CD8-positive, alpha-beta memory T cell (primary cell): ENCODE measurements around the gene GABRA6. TPM values are rescaled to one million over a fixed set of nuclear protein-coding genes. Genes with fewer than 3 reads are reported as not detected.
A peak's percentile ranks its signal among the peaks of the same experiment; 100 is the strongest.

Experiments
- CTCF ChIA-PET: fragments of 350-600 bp; sonication (Branson Sonifier 250); formaldehyde crosslinking; loops from one replicate; lab custom pipeline; 2021; ENCODE audit warnings: antibody characterized with exemption; lab: Charles Lee
- POLR2A ChIA-PET: fragments of 350-600 bp; sonication (Branson Sonifier 250); formaldehyde crosslinking; loops from one replicate; lab custom pipeline; 2021; ENCODE audit warnings: antibody characterized with exemption; lab: Charles Lee
- DNase-seq, 5 donors: peaks; one replicate each; pipeline versions ENCODE4 v3.0.0 to v3.0.0-alpha.2; 2020 to 2022; ENCODE audit warnings: mixed read lengths in 1 of 5
- H3K27ac ChIP-seq: one replicate; pipeline ENCODE4 v1.7.0; 2013; ENCODE audit warnings: low read depth, mild to moderate bottlenecking, low read length, moderate library complexity
- H3K27me3 ChIP-seq: 2 replicates; pipeline ENCODE4 v1.7.0; 2013; ENCODE audit warnings: low read length, mild to moderate bottlenecking; ENCODE audit not compliant: insufficient read depth, poor library complexity, severe bottlenecking
- H3K36me3 ChIP-seq: 2 replicates; pipeline ENCODE4 v1.7.0; 2013; ENCODE audit warnings: mild to moderate bottlenecking, low read length, moderate library complexity; ENCODE audit not compliant: insufficient read depth
- H3K4me1 ChIP-seq: 2 replicates; pipeline ENCODE4 v1.7.0; 2013; ENCODE audit warnings: mild to moderate bottlenecking, low read length, moderate library complexity; ENCODE audit not compliant: insufficient read depth
- H3K4me3 ChIP-seq: 2 replicates; pipeline ENCODE4 v1.7.0; 2013; ENCODE audit warnings: mild to moderate bottlenecking, low read length
- H3K9me3 ChIP-seq: 2 replicates; pipeline ENCODE4 v1.7.0; 2013; ENCODE audit warnings: mild to moderate bottlenecking, low read length
- H3K27ac Mint-ChIP-seq, 8 donors: one replicate each; pipeline ENCODE4 v1.8.0; 2020 to 2021; ENCODE audit warnings: mixed read lengths in 8 of 8, mild to moderate bottlenecking in 6 of 8, inconsistent platforms in 3 of 8, moderate library complexity in 3 of 8
- H3K27me3 Mint-ChIP-seq, 2 donors: one replicate each; pipeline ENCODE4 v1.8.0; 2020 to 2021; ENCODE audit warnings: mixed read lengths in 2 of 2, mild to moderate bottlenecking in 1 of 2, moderate library complexity in 1 of 2
- H3K36me3 Mint-ChIP-seq, 3 donors: one replicate each; pipeline ENCODE4 v1.8.0; 2020 to 2021; ENCODE audit warnings: mixed read lengths in 3 of 3, inconsistent platforms in 1 of 3, mild to moderate bottlenecking in 1 of 3
- H3K4me1 Mint-ChIP-seq, 3 donors: one replicate each; pipeline ENCODE4 v1.8.0; 2020 to 2021; ENCODE audit warnings: mixed read lengths in 3 of 3, inconsistent platforms in 1 of 3, mild to moderate bottlenecking in 1 of 3
- H3K4me3 Mint-ChIP-seq, 7 donors: one replicate each; pipeline ENCODE4 v1.8.0; 2020 to 2021; ENCODE audit warnings: mixed read lengths in 7 of 7, mild to moderate bottlenecking in 6 of 7, moderate library complexity in 4 of 7, inconsistent platforms in 2 of 7
- H3K9me3 Mint-ChIP-seq, 5 donors: one replicate each; pipeline ENCODE4 v1.8.0; 2020 to 2022; ENCODE audit warnings: mixed read lengths in 5 of 5, mild to moderate bottlenecking in 3 of 5, moderate library complexity in 2 of 5, inconsistent platforms in 1 of 5
- polyA plus RNA-seq: library from polyadenylated mRNA; unstranded; fragments of 300-500 nt; fragmentation: Illumina TruSeq; gene quantifications from one replicate; pipeline ENCODE4 v1.2.3, GENCODE V29; 2021
- total RNA-seq, 2 experiments: library from RNA; stranded (reverse); gene quantifications; one replicate each; pipeline ENCODE4 v1.2.3, GENCODE V29; 2021

Gene GABRA6
- total and polyA plus RNA-seq, 3 experiments from 2014 or later: not detected

DNA sequence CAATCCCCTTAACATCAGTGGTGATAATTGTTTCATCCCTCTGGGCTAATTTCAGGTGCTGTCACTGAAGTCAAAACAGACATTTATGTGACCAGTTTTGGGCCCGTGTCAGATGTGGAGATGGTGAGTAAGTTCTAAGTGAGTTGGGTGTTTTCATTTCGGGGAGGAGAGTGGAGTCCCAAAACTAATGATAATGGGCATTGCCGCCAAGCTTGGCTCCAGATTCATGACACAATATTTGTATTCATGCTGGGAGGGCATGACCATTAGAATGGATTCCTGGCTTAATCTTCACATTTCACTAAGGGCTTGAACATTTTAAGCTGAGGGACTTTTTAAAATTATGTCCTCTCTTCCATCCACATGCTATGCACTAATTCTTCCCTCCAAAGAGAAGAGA is 1.4 kb downstream of the GABRA6 start:
- no peaks in the 10 kb centered on the region for H3K4me1 ChIP-seq
- H3K27me3 ChIP-seq: no peaks in the 10 kb centered on the region
- Mint-ChIP-seq H3K4me3 (no peak overlapping the region), H3K27me3 (no peaks in the 10 kb centered on the region), H3K9me3 (peaks cover 0 to 27% (median 5%) of the 10 kb centered on the region in 5 donors), H3K4me1 (no peaks in the 10 kb centered on the region), H3K27ac (no peak overlapping the region), H3K36me3 (no peaks in the 10 kb centered on the region)
- H3K4me3 ChIP-seq: no peak overlapping the region
- ChIA-PET CTCF (no interaction called here), POLR2A (no interaction called here)
- H3K27ac ChIP-seq: no peak overlapping the region
- H3K9me3 ChIP-seq: no peaks in the 10 kb centered on the region
- no peaks in the 10 kb centered on the region for H3K36me3 ChIP-seq
- DNase-seq: no peak

DNA sequence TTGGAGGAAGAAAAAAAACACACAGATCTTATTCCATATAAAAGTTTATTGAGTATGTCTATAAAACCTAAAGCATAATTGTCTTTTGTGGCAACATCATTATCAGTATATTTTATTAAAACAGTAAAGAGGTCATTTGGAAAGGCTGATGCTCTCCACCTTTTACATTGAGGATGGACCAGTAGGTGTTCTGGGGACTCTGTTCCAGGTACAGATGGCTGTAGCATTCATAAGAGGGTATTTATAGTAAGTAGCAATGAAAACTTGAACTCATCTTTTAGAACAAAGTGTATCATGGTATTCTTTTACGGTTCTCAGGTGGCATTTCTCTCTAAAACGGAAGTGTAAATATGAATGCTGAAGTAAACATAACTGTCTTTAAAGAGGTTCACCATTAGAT is 1.8 kb downstream of the GABRA6 start:
- POLR2A ChIA-PET: no interaction called here
- no peaks in the 10 kb centered on the region for H3K36me3 ChIP-seq
- no peaks in the 10 kb centered on the region for H3K27me3 Mint-ChIP-seq
- H3K36me3 Mint-ChIP-seq: no peaks in the 10 kb centered on the region
- H3K27ac Mint-ChIP-seq: no peak overlapping the region
- H3K4me1 Mint-ChIP-seq: no peaks in the 10 kb centered on the region
- no peak overlapping the region for H3K27ac ChIP-seq
- CTCF ChIA-PET: no interaction called here
- no peaks in the 10 kb centered on the region for H3K4me1 ChIP-seq
- H3K9me3 Mint-ChIP-seq: peaks cover 0 to 24% (median 5%) of the 10 kb centered on the region in 5 donors
- H3K4me3 ChIP-seq: no peak overlapping the region
- no peaks in the 10 kb centered on the region for H3K9me3 ChIP-seq
- no peak for DNase-seq
- H3K4me3 Mint-ChIP-seq: no peak overlapping the region
- no peaks in the 10 kb centered on the region for H3K27me3 ChIP-seq

DNA sequence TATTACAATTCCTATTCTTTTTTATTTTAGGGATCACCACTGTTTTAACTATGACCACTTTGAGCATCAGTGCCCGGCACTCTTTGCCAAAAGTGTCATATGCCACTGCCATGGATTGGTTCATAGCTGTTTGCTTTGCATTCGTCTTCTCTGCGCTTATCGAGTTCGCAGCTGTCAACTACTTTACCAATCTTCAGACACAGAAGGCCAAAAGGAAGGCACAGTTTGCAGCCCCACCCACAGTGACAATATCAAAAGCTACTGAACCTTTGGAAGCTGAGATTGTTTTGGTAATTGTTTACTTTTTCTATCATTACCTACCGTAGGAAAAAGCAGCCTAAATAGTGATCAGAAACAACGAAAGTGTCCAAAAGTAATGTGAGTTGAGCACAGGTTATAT is 6.4 kb downstream of the GABRA6 start:
- Mint-ChIP-seq H3K4me1 (no peaks in the 10 kb centered on the region), H3K36me3 (no peaks in the 10 kb centered on the region), H3K27ac (no peak overlapping the region), H3K27me3 (no peaks in the 10 kb centered on the region), H3K4me3 (no peak overlapping the region), H3K9me3 (peaks cover 2 to 16% (median 7%) of the 10 kb centered on the region in 5 donors)
- no peak for DNase-seq
- H3K27me3 ChIP-seq: no peaks in the 10 kb centered on the region
- POLR2A ChIA-PET: no interaction called here
- no peaks in the 10 kb centered on the region for H3K9me3 ChIP-seq
- no peaks in the 10 kb centered on the region for H3K4me1 ChIP-seq
- no peaks in the 10 kb centered on the region for H3K36me3 ChIP-seq
- H3K4me3 ChIP-seq: no peak overlapping the region
- H3K27ac ChIP-seq: no peak overlapping the region
- CTCF ChIA-PET: no interaction called here

DNA sequence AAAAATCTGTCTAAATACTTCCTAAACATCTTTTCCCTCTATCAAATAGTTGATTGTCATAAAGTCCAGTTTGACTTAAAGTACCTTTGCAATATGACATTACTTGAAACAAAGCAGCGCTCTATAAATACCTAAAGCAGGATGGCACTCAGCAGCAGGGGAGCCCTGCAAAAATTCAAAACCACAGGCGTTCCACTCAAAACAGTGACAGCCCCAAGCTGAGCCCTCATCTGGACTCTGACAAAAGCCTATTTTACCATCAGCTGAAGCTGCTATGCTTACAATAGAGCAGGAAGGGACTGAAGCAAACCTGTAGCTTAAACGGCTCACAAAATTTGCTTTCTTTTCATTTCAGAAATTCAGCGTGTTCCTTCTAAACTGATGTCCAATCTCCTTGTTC is 11.5 kb downstream of the GABRA6 start:
- H3K4me1 ChIP-seq: no peaks in the 10 kb centered on the region
- CTCF ChIA-PET: no interaction called here

DNA sequence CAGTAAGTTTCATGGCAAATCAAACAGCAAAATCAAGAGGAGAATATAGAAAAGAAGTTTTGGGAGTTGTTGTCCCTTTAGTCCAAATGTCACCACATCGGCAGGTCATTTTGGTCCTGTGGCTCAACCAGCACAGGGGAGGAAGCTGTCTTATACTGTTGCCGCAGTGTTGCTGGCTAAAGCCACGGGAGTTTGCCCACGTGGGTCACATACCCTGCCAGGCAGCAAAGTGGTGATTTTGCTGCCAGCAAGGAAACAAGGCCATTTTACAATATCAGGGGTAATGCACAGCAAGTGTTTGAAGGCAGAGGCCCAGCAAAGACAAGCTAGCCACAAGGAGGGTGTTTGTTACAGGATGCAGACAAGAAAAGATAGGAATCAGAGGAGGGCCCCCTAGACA is 14.5 kb downstream of the GABRA6 start:
- Histone ChIP-seq H3K9me3 (no peaks in the 10 kb centered on the region), H3K4me1 (no peaks in the 10 kb centered on the region), H3K36me3 (no peaks in the 10 kb centered on the region), H3K27me3 (no peaks in the 10 kb centered on the region), H3K4me3 (no peak overlapping the region), H3K27ac (no peak overlapping the region)
- H3K27me3 Mint-ChIP-seq: peaks cover 0 to 1% of the 10 kb centered on the region in 2 donors
- peaks cover 0 to 15% (median 4%) of the 10 kb centered on the region in 5 donors for H3K9me3 Mint-ChIP-seq
- H3K36me3 Mint-ChIP-seq: no peaks in the 10 kb centered on the region
- no peak overlapping the region for H3K27ac Mint-ChIP-seq
- ChIA-PET CTCF (no interaction called here), POLR2A (no interaction called here)
- DNase-seq: no peak
- no peaks in the 10 kb centered on the region for H3K4me1 Mint-ChIP-seq
- H3K4me3 Mint-ChIP-seq: no peak overlapping the region

More for the DNA sequence above, 11.5 kb downstream of the GABRA6 start:
- Histone ChIP-seq H3K27me3 (no peaks in the 10 kb centered on the region), H3K9me3 (no peaks in the 10 kb centered on the region), H3K27ac (no peak overlapping the region), H3K36me3 (no peaks in the 10 kb centered on the region), H3K4me3 (no peak overlapping the region)
- Mint-ChIP-seq H3K4me1 (no peaks in the 10 kb centered on the region), H3K9me3 (peaks cover 2 to 7% (median 4%) of the 10 kb centered on the region in 5 donors), H3K36me3 (no peaks in the 10 kb centered on the region), H3K4me3 (no peak overlapping the region), H3K27me3 (peaks cover 0 to 1% of the 10 kb centered on the region in 2 donors), H3K27ac (peak overlapping the region in 1 of 8 donors; percentile 50)
- no peak for DNase-seq
- POLR2A ChIA-PET: no interaction called here

DNA sequence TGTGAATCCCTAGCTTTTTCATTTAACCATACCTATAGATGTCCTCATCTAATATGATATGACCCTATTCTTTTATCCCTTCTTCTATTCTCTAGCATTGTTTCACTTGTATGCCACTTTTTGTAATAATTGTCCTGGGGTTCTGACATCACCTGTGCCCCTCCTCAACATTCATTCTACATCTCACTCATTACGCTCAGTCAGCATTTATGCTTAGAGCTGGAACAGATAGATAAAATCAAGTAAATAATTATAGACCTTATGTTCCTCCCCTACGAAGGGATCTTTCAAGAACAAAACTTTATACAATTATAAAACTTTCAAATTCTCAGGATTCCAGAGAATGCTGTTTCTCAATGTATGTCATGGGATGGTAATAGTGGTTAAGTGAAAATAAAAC is 18.0 kb downstream of the GABRA6 start:
- no peaks in the 10 kb centered on the region for H3K27me3 Mint-ChIP-seq
- H3K4me1 Mint-ChIP-seq: no peaks in the 10 kb centered on the region
- Histone ChIP-seq H3K36me3 (no peaks in the 10 kb centered on the region), H3K4me3 (no peak overlapping the region), H3K27ac (no peak overlapping the region), H3K27me3 (no peaks in the 10 kb centered on the region), H3K9me3 (no peaks in the 10 kb centered on the region), H3K4me1 (no peaks in the 10 kb centered on the region)
- peaks cover 0 to 21% (median 2%) of the 10 kb centered on the region in 5 donors for H3K9me3 Mint-ChIP-seq
- ChIA-PET CTCF (no interaction called here), POLR2A (no interaction called here)
- no peak overlapping the region for H3K4me3 Mint-ChIP-seq
- no peak for DNase-seq
- H3K27ac Mint-ChIP-seq: no peak overlapping the region
- H3K36me3 Mint-ChIP-seq: no peaks in the 10 kb centered on the region

DNA sequence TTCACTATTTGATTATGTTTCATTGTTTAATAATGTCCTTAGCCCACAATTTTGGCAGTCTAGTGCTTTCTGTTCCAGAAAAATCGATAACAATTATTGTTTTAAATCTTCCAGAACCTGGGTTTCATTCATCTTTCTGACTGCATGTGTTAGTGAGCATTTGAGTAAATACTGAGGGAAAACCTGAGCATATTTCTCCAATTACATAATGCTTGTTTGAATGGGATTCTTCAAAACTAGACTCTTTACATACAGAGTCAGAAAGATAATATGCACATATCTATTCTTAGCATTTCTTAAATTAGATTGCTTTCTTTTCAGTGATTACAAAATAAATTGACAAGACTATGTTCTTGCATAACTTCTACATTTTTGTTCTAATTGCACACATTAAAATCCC is 21.9 kb downstream of the GABRA6 start:
- Histone ChIP-seq H3K27ac (no peak overlapping the region), H3K27me3 (no peaks in the 10 kb centered on the region), H3K4me3 (no peak overlapping the region), H3K36me3 (no peaks in the 10 kb centered on the region), H3K4me1 (no peaks in the 10 kb centered on the region), H3K9me3 (no peaks in the 10 kb centered on the region)
- H3K4me3 Mint-ChIP-seq: no peak overlapping the region
- H3K9me3 Mint-ChIP-seq: peaks cover 0 to 16% (median 0%) of the 10 kb centered on the region in 5 donors
- no peak for DNase-seq
- H3K27me3 Mint-ChIP-seq: no peaks in the 10 kb centered on the region
- ChIA-PET POLR2A (no interaction called here), CTCF (no interaction called here)
- no peaks in the 10 kb centered on the region for H3K36me3 Mint-ChIP-seq
- H3K27ac Mint-ChIP-seq: no peak overlapping the region
- no peaks in the 10 kb centered on the region for H3K4me1 Mint-ChIP-seq

DNA sequence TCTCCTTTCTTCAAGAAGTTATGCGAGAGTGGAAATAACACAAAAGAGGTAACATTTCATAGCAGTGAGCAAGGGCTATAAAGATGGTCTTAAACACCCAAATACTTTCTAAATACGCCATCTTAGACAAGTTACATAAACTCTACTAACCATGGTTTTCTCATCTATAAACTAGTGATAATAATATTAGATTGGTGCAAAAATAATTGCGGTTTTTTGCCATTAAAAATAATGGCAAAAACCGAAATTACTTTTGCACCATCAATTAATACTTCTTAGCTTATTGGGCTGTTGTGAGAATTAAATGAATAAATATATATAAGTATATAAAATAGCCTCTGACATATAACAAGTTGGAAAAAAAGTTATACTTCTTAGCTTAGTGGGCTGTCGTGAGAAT is 23.7 kb downstream of the GABRA6 start:
- CTCF ChIA-PET: no interaction called here

DNA sequence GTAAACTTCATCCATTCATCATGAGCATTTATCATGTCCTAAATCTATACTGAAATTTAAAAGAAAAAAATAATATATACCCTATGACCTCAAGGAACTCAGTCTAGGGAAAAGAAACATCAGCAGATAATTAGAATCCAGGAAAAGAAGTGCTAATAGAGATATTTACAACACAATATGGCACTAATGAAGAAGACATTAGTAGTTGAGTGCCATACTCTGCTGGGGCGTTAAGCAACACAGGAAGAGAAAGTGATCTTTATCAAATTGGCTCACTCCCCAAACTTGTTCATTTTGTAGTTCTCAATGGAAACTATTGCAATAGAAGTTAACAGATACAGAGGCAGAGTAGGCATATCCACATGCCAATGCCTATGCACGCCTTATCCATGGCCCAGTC is 27.5 kb downstream of the GABRA6 start:
- Histone ChIP-seq H3K27ac (no peak overlapping the region), H3K27me3 (no peaks in the 10 kb centered on the region), H3K36me3 (no peaks in the 10 kb centered on the region), H3K9me3 (no peaks in the 10 kb centered on the region), H3K4me1 (no peaks in the 10 kb centered on the region), H3K4me3 (no peak overlapping the region)
- POLR2A ChIA-PET: no interaction called here
- Mint-ChIP-seq H3K4me1 (no peaks in the 10 kb centered on the region), H3K9me3 (peaks cover 0 to 17% (median 4%) of the 10 kb centered on the region in 5 donors), H3K36me3 (no peaks in the 10 kb centered on the region), H3K27ac (no peak overlapping the region), H3K27me3 (no peaks in the 10 kb centered on the region), H3K4me3 (no peak overlapping the region)
- no peak for DNase-seq
- CTCF ChIA-PET: no interaction called here

More for the DNA sequence above, 23.7 kb downstream of the GABRA6 start:
- Mint-ChIP-seq H3K4me1 (no peaks in the 10 kb centered on the region), H3K9me3 (peaks cover 0 to 23% (median 2%) of the 10 kb centered on the region in 5 donors), H3K4me3 (no peak overlapping the region), H3K36me3 (no peaks in the 10 kb centered on the region), H3K27me3 (no peaks in the 10 kb centered on the region), H3K27ac (no peak overlapping the region)
- Histone ChIP-seq H3K27ac (no peak overlapping the region), H3K9me3 (no peaks in the 10 kb centered on the region), H3K27me3 (no peaks in the 10 kb centered on the region), H3K4me1 (no peaks in the 10 kb centered on the region), H3K36me3 (no peaks in the 10 kb centered on the region), H3K4me3 (no peak overlapping the region)
- no peak for DNase-seq
- POLR2A ChIA-PET: no interaction called here
